ENCODE measurements around the gene RPS27. TPM values are rescaled to one million over a fixed set of nuclear protein-coding genes. Genes with fewer than 3 reads are reported as not detected.
"Not testable (repeated sequence)": the region's sequence is repeated elsewhere in the genome, so short reads cannot be mapped to it uniquely, and the experiment has no call there.

Gene RPS27
- total RNA-seq, 2 donors from 2014 or later = 1,111 to 1,746 TPM

DNA sequence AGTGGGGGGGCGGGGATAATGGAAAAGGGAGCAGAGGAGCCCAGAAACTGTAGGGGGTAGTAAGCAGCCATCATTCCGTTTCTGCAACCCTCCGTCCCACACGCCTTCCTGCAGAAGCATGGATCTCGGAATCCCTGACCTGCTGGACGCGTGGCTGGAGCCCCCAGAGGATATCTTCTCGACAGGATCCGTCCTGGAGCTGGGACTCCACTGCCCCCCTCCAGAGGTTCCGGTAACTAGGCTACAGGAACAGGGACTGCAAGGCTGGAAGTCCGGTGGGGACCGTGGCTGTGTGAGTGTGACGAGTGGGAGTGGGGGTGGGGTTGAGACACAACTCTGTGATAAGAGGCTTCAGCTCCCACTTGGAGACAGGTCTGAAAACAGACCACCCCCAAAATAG lies 22.2 kb upstream of the RPS27 start:
- peak overlapping the region; percentile 99 for H3K4me3 Mint-ChIP-seq
- H3K36me3 Mint-ChIP-seq (ENCODE audit: low read depth) = peaks cover 18% of the 10 kb centered on the region
- H3K4me1 Mint-ChIP-seq = peaks cover 24% of the 10 kb centered on the region
- no peak for ATAC-seq (replicated peaks)
- peak overlapping the region; percentile 94 for H3K27ac Mint-ChIP-seq
- no peaks in the 10 kb centered on the region for H3K27me3 Mint-ChIP-seq
- no peaks in the 10 kb centered on the region for H3K9me3 Mint-ChIP-seq

DNA sequence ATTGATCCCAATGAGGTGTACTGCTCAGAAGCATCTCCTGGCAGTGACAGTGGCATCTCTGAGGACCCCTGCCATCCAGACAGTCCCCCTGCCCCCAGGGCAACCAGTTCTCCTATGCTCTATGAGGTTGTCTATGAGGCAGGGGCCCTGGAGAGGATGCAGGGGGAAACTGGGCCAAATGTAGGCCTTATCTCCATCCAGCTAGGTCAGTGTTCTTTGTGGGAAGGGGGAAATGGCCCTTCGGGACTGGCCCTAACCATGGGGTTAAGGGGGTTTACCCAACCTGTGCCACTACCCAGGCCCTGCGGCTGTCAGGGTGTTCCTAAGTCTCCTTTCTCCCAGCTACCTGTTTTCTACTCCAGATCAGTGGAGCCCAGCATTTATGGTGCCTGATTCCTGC lies 21.6 kb upstream of the RPS27 start:
- no peak for ATAC-seq (replicated peaks)
- no peak overlapping the region for H3K27ac Mint-ChIP-seq
- no peaks in the 10 kb centered on the region for H3K27me3 Mint-ChIP-seq
- peaks cover 24% of the 10 kb centered on the region for H3K36me3 Mint-ChIP-seq (ENCODE audit: low read depth)
- H3K9me3 Mint-ChIP-seq = no peaks in the 10 kb centered on the region
- H3K4me3 Mint-ChIP-seq = peak overlapping the region; percentile 99
- peaks cover 24% of the 10 kb centered on the region for H3K4me1 Mint-ChIP-seq

DNA sequence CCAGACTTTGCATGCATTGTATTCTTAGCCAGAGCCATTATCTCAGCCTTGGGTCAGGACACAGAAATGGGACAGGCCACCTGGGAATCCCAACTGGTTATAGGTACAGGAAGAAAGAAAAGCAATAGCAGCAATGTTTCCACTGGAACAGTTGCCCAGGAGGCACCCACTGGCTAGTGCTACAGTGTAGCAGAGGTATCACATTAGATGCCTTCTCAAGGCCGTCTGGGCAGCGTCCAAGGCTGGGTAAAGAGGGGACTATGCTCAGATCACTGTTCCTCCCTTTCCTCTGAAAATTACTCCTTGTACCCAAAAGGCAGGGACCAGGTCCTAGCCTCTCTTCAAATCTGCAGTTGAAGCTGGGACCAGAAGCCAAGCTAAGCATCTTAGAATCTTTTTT lies 20.2 kb upstream of the RPS27 start:
- Mint-ChIP-seq H3K27me3 (no peaks in the 10 kb centered on the region), H3K4me3 (no peak overlapping the region), H3K27ac (no peak overlapping the region), H3K4me1 (peaks cover 24% of the 10 kb centered on the region), H3K9me3 (no peaks in the 10 kb centered on the region), H3K36me3 (ENCODE audit: low read depth) (peaks cover 38% of the 10 kb centered on the region)
- no peak for ATAC-seq (replicated peaks)

DNA sequence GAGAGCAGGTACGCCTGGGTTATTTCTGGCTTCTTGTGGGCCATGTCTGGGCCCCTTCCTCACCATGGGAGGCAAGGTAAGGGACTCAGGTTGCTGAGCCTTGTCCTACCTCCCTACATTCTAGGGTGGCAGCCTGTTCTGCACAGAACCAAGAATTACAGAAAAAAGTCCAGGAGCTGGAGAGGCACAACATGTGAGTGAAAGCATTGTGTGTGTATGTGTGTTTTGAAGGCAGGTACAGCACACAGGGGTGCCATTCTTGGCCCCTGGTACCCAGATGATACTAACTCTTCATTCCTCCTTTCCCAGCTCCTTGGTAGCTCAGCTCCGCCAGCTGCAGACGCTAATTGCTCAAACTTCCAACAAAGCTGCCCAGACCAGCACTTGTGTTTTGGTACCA lies 17.5 kb upstream of the RPS27 start:
- H3K27me3 Mint-ChIP-seq = no peaks in the 10 kb centered on the region
- H3K9me3 Mint-ChIP-seq = no peaks in the 10 kb centered on the region
- peaks cover 48% of the 10 kb centered on the region for H3K36me3 Mint-ChIP-seq (ENCODE audit: low read depth)
- no peak overlapping the region for H3K4me3 Mint-ChIP-seq
- ATAC-seq (replicated peaks) = no peak
- peaks cover 12% of the 10 kb centered on the region for H3K4me1 Mint-ChIP-seq
- H3K27ac Mint-ChIP-seq = peak overlapping the region; percentile 52

DNA sequence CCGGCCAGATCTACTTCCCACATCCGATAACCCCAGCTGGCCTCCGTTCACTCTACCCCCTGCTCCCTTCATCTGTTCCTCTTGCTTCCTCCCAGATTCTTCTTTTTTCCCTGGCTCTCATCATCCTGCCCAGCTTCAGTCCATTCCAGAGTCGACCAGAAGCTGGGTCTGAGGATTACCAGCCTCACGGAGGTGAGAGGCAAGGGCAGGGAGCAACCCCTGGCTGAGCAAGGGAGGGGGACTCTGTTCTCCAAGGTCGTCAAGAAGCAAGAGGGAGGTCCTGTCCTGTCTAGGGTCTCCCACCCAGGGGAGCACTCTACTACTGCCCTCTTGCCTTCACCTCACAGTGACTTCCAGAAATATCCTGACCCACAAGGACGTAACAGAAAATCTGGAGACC lies 17.0 kb upstream of the RPS27 start:
- H3K27me3 Mint-ChIP-seq = no peaks in the 10 kb centered on the region
- ATAC-seq (replicated peaks) = no peak
- H3K27ac Mint-ChIP-seq = peak overlapping the region; percentile 52
- no peaks in the 10 kb centered on the region for H3K9me3 Mint-ChIP-seq
- H3K36me3 Mint-ChIP-seq (ENCODE audit: low read depth) = peaks cover 48% of the 10 kb centered on the region
- H3K4me3 Mint-ChIP-seq = no peak overlapping the region
- H3K4me1 Mint-ChIP-seq = peaks cover 12% of the 10 kb centered on the region

DNA sequence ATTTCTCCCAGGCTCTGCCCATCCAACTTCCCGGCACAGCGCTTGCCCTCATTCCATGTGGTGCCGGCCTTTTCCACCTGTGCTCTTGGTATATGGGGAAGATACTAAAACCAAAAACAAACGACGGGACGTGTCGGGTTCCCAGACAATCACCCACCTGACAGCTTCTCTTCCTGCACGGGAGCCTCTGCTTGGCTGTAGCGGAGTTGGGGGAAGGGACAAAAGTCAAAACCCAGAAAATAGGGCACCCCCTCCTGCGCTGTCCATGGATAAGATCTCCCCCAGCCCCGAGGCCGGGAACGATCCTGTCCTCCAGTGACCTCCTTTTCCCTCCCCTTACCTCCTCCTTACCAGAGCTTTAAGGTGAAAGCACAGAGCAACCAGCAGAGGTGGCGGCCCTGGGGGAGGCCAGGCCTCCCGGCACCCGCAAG lies 13.7 kb upstream of the RPS27 start:
- peak overlapping the region; percentile 94 for H3K27ac Mint-ChIP-seq
- H3K9me3 Mint-ChIP-seq = no peaks in the 10 kb centered on the region
- H3K4me1 Mint-ChIP-seq = peaks cover 13% of the 10 kb centered on the region
- peak overlapping the region; percentile 98 for H3K4me3 Mint-ChIP-seq
- H3K27me3 Mint-ChIP-seq = no peaks in the 10 kb centered on the region
- H3K36me3 Mint-ChIP-seq (ENCODE audit: low read depth) = peaks cover 48% of the 10 kb centered on the region
- ATAC-seq (replicated peaks) = peak; percentile 8

DNA sequence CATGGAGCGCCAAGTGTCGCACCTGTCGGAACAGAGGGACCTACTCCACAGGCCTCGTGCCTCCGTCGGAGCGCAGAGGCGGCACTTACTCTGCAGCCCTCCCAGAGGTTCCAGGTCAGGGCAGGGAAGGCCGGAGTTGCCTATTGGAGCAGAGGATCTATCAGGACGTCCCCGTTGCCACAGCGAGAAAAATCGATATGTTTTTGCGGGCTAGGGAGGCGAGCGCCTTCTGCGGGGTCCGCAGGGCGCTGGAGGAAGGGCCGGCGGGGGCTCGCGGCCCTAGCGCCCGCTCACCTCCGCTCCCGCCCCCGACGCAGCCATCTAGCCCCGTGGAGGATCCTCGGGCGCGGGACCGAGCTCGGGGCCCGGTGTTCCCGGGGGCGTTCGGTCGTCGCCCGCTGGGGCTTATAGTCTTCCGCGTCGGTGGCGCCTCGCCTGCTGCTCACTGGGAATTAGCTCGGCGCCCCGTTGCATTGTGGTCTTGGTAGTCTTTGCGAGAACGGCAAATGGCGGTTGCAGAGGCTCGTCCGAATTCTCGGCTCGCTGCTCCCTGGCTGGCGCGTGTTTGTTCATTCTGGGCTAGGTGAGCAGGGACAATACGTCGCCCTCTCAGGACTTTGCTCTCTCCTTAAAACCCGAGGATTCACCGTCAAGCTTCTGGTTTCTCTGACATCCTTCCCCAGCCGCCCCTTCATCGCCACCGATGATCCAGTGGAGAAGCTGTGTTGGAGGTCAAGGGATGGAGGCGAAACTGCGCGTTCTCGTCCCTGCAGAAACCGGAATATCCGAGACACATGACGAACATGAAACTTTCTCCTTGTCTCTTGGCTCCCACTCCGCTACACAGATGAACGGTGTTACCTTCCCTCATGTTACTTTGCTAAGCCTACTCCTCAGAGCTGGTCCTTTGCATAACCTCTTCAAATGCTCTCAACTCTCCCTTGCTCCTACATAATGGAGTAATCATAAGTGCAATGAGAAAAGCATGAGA lies 13.0 kb upstream of the RPS27 start, which contains the start of gene JTB:
JTB (minus strand) TSS at position 425 of the 991 bp plus-strand sequence; CDS start at position 3, 422 bp downstream.
- no peaks in the 10 kb centered on the region for H3K27me3 Mint-ChIP-seq
- H3K4me1 Mint-ChIP-seq = peaks cover 13% of the 10 kb centered on the region
- peak within 1 kb of the TSS; percentile 98 for H3K4me3 Mint-ChIP-seq
- H3K9me3 Mint-ChIP-seq = no peaks in the 10 kb centered on the region
- peak; percentile 94 for ATAC-seq (replicated peaks)
- peaks cover 48% of the 10 kb centered on the region for H3K36me3 Mint-ChIP-seq (ENCODE audit: low read depth)
- H3K27ac Mint-ChIP-seq = peak within 1 kb of the TSS; percentile 94

DNA sequence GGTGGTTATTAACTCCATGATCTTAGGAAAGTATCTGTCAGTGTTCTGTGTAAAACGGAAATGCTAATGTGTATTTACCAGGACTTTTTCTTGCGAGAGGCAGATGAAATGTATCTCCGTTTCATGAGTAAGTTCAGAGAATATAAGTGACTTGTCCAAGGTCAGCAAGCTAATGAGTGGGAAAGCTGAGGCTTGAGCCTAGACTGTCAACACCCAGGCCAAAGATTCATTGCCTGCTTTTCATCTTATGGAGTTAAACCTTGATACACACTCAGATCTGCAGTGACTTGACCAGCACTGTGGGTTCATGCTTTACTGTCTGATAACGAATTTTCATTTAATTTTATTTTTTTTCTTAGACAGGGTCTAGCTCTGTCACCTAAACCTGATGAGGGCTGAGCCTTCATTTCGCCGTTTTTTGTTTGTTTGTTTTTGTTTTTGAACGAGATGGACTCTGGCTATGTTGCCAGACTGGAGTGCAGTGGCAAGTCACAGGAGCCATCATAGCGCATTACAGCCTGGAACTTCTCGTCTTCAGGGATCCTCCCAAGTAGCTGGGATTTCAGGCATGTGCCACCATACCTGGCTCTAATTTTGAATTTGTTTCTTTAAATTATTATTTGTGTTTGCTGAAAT lies 12.2 kb upstream of the RPS27 start:
- Mint-ChIP-seq H3K4me1 (peaks cover 13% of the 10 kb centered on the region), H3K9me3 (no peaks in the 10 kb centered on the region), H3K4me3 (peak overlapping the region; percentile 98), H3K36me3 (ENCODE audit: low read depth) (peaks cover 43% of the 10 kb centered on the region), H3K27ac (peak overlapping the region; percentile 94), H3K27me3 (no peaks in the 10 kb centered on the region)
- peak; percentile 5 for ATAC-seq (replicated peaks)

DNA sequence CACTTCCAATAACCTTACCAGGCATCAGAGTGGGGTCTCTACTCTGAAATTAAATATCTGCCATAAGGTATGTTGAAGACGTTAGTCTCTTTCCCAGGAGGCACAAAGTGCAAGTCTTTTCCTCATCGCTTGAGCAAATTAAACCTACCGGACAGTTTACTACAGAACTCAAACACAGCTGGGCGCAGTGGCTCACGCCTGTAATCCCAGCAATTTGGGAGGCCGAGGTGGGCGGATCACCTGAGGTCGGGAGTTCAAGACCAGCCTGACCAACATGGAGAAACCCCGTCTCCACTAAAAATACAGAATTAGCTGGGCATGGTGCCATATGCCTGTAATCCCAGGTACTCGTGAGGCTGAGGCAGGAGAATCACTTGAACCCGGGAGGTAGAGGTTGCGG lies 11.5 kb upstream of the RPS27 start:
- H3K9me3 Mint-ChIP-seq; H3K27me3 Mint-ChIP-seq; ATAC-seq (replicated peaks): not testable (repeated sequence)
- peaks cover 36% of the 10 kb centered on the region for H3K36me3 Mint-ChIP-seq (ENCODE audit: low read depth)
- H3K27ac Mint-ChIP-seq = peak overlapping the region; percentile 94
- peak overlapping the region; percentile 98 for H3K4me3 Mint-ChIP-seq
- peaks cover 13% of the 10 kb centered on the region for H3K4me1 Mint-ChIP-seq

DNA sequence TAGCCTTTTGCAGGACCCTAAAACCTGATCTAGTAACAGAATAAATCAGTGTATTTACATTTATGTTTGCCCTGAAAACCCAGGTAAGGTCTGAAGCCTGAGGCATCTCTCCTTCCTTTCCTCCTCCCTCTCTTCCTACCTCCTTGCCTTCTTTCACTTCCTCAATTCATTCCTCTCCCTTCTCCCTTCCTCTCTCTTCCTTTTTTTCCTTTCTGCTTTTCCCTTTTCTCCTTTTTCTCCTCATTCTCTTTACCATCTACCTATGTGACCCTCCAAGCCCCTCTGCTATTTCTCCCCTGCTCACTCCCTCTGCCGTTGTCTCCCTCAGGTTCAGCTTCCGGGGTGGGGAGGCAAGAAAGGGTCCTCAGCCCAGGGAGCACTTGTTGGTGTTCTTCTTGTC lies 8.8 kb upstream of the RPS27 start:
- H3K9me3 Mint-ChIP-seq; ATAC-seq (replicated peaks); H3K27ac Mint-ChIP-seq; H3K36me3 Mint-ChIP-seq (ENCODE audit: low read depth); H3K4me3 Mint-ChIP-seq; H3K4me1 Mint-ChIP-seq; H3K27me3 Mint-ChIP-seq: not testable (repeated sequence)

DNA sequence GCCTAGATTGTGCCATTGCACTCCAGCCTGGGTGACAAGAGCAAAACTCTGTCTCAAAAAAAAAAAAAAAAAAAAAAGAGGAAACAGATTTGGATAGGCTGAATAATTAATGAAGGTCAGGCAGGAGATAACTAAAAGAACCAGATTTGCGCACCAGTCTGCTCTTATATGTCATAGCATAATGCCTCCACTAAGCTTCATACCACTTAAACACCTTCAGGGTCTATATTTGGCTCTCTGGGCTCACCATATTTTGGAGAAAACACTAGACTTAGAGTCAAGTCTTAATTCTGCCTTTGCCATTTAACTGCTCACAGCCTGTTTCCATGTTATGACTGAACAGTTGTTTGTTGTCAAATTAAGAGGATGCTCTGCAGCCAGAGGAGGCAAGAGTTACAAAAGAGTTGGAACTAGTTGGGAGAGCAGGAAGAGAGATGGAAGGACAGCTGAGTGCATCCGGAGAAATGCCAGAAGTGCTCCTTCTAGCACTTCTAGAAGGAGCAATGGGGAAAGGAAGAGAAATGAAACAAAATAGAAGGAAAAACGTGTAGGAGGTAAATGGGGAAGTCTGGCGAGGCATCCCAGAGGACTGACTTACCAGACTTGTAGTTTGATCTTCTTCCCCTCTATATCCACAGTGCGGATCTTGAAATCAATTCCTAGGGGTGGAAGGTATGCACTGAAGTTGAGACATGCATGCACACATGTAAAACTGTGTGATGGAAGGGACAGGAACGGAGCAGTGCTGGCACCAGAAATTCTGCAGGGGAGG lies 6.3 kb upstream of the RPS27 start:
- H3K9me3 Mint-ChIP-seq = no peaks in the 10 kb centered on the region
- H3K4me3 Mint-ChIP-seq = no peak overlapping the region
- H3K27me3 Mint-ChIP-seq = no peaks in the 10 kb centered on the region

DNA sequence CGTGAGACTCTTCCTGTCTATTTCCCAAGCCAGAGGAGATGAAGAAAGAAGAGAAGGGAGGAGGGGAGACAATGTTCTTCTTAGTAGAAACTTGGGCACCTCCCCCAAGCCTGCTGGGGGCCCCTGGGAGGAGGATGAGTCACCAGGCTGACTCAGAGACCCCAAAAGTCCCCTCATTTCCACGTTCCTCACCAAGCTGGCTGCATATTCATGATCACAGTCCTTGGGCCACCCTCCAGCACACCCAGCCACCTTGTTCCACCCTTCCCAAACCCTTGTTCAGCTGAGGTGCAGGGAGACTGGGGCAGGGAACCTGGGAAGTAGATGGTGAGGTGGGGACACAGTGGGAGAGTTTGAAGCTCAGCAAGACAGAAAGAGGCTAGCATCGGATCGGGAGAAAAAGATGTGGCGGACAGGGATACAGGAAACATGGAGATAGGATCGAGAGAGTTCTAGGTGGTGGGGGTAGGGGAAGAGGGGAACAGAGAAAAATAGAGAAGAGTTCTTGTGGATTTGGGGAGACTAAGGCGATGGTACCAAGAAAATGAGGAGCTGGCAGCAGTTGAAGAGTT lies 5.1 kb upstream of the RPS27 start:
- peak overlapping the region; percentile 28 for H3K4me3 Mint-ChIP-seq
- H3K9me3 Mint-ChIP-seq = no peaks in the 10 kb centered on the region
- peaks cover 3% of the 10 kb centered on the region for H3K4me1 Mint-ChIP-seq
- no peak overlapping the region for H3K27ac Mint-ChIP-seq
- ATAC-seq (replicated peaks) = no peak
- H3K27me3 Mint-ChIP-seq = no peaks in the 10 kb centered on the region
- peaks cover 1% of the 10 kb centered on the region for H3K36me3 Mint-ChIP-seq (ENCODE audit: low read depth)

More for the DNA sequence above, 6.3 kb upstream of the RPS27 start:
- ATAC-seq (replicated peaks) = no peak
- no peak overlapping the region for H3K27ac Mint-ChIP-seq
- no peaks in the 10 kb centered on the region for H3K36me3 Mint-ChIP-seq (ENCODE audit: low read depth)
- no peaks in the 10 kb centered on the region for H3K4me1 Mint-ChIP-seq

DNA sequence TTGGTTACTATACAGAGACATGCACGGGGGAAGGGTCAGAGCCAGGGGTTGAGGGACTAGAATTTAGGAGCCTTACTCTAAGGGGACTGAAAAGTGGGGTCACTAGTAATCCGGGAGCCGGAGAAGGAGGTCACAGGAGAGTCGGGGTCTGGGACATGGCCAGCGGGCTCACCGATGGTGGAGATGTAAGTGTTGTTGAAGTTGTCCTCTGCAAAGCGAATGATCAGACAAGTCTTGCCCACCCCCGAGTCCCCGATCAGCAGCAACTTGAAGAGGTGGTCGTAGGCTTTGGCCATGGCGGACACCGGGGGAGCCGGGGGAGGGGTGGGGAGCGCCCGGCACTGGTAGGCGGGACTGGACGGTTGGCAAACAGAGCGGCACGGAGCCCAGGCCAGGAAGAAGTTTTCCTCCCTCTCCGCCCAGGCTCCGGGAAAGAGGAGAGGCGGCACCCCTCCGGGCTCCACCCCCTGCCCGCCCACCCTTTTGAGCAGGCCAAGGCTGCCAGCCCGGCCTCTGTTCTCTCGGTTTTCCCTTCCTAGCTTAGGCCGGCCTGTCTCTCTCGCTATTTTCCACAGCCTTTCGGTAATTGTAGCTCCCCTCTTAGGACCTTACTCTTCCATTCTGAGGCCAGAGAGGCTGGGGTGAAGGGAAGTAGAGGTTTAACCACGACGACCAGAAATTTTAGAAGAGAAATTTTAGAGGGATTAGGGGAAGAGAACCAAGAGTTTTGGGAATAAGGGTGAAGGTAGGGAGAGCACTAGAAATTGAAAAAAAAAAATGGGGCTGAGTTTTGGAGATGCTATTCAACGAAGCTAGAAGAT lies 4.4 kb upstream of the RPS27 start, which contains the start of gene RAB13:
RAB13 (minus strand) TSS at position 399 of the 821 bp plus-strand sequence; CDS start at position 296, 103 bp downstream.
- peak within 1 kb of the TSS; percentile 65 for H3K4me3 Mint-ChIP-seq
- H3K27me3 Mint-ChIP-seq = no peaks in the 10 kb centered on the region
- no peak for ATAC-seq (replicated peaks)
- peaks cover 8% of the 10 kb centered on the region for H3K36me3 Mint-ChIP-seq (ENCODE audit: low read depth)
- H3K9me3 Mint-ChIP-seq = no peaks in the 10 kb centered on the region
- H3K4me1 Mint-ChIP-seq = peaks cover 6% of the 10 kb centered on the region
- H3K27ac Mint-ChIP-seq = peak within 1 kb of the TSS; percentile 61
